ENCODE results near the gene NFKB1.

NFKB1 gene

DNA sequence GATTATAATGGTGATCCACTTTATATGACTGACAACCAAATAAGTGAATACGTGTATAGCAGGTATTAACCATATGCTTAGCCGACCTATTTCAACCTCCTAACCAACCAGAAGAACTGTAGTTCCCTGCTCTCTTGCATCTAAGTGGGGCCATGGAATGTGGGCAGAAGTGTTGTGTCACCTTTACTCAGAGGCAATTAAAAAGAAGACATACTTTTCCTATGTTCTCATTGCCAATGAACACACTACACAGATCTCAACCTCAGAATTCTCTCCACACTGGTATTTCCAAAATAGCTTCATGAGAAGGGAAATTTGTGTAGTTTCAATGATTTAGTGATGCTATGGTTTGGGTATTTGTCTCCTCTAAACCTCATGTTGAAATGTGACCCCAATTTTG, 3.2 kb upstream of the NFKB1 start:
- no peak for DNase-seq

- DNase-seq: peak; percentile 24 to 28
These were observed 835 bp upstream of the NFKB1 start for GRCh38 chr4:102500352-102500695.

- no peak for DNase-seq
These were observed 213 bp downstream of the NFKB1 start for GRCh38 chr4:102501447-102501696.

DNA sequence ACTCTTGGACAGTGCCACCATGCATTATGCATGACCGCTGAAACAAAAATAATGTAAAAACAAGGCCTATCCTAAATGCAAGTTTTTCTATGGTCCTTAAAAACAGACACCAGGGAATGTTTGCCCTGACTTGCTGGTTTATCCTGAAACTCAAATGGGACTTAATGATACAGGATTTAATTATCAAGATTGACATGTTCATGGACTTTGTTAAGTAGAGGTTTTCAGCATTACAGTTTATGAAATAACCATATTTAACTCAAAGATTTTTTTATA, 1.3 kb downstream of the NFKB1 start:
- DNase-seq: no peak

DNA sequence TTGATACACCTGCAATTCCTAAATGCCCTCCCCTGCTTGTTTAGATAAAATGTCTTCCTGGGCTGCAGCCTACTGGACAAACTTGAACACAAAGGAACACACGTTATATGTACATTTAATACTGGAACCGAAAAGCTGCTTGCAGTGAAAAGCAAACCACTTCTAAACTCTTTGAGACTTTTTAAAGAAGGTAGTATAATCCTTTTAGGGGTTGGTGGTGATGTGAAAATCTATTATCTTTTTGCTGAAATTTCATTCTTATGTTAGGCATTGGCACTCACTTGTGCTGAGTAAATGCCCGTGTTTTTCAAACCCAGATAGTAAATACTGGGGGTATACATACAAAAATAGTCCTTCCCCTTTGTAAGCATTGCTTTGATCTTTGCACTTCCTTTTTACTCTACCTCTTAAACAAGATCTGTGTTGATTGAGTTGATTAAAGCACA, 2.2 kb downstream of the NFKB1 start:
- no peak for DNase-seq

- no peak for DNase-seq
These were observed 3.0 kb downstream of the NFKB1 start for GRCh38 chr4:102503831-102504786.

- no peak for DNase-seq
These were observed 3.8 kb downstream of the NFKB1 start for GRCh38 chr4:102504941-102505340.

- DNase-seq: no peak
These were observed 4.5 kb downstream of the NFKB1 start for GRCh38 chr4:102505708-102506107.

GRCh38 chr4:102506523-102506922, 5.4 kb downstream of the NFKB1 start:
- no peak for DNase-seq

- no peak for DNase-seq
These were observed 10.9 kb downstream of the NFKB1 start for GRCh38 chr4:102511830-102512605.

GRCh38 chr4:102514298-102514964, 13.3 kb downstream of the NFKB1 start:
- DNase-seq: no peak

- DNase-seq: no peak
These were observed 16.6 kb downstream of the NFKB1 start for GRCh38 chr4:102517753-102518152.

DNA sequence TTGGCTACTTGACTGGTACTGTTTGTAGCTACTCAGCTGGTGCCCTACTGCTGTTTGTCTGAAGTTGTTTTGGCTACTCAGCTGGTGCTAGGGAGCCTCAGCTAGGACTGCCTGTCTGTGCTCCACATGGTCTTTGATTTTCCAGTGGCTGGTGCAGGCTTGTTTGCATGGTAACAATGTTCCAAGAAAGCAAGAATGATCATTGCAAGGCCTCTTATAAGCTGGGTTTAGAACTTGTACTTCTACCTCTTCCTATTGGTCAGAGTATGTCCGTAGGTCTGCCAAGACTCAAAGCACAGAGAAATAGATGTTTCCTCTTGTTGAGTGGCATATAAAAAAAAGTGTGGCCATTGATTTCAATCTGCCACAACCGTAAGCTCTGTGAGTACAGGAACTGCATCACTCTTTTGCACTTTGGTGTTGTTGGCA, 17.6 kb downstream of the NFKB1 start:
- no peak for DNase-seq

DNA sequence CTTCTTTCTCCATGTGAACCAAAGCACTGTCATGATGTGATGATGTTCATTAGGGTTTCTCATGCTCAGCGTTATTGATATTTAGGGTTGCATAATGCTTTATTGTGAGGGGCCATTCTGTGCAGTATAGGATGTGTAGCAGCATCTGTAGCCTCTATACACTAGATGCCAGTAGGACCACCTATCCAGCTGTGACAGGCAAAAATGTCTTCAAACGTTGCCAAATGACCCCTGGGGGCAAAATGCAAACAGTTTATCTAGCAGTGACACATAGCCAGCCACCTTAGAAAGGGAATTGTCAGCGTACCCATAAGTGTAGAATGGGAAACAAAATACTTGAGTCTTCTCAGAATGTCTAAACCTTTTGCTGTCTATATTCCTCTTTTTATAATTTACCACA, 18.8 kb downstream of the NFKB1 start:
- no peak for DNase-seq

- DNase-seq: no peak
These were observed 20.4 kb downstream of the NFKB1 start for GRCh38 chr4:102521570-102521969.

GRCh38 chr4:102522031-102522440, 20.9 kb downstream of the NFKB1 start:
- peak in 1 of 2 donors; percentile 28 for DNase-seq

DNA sequence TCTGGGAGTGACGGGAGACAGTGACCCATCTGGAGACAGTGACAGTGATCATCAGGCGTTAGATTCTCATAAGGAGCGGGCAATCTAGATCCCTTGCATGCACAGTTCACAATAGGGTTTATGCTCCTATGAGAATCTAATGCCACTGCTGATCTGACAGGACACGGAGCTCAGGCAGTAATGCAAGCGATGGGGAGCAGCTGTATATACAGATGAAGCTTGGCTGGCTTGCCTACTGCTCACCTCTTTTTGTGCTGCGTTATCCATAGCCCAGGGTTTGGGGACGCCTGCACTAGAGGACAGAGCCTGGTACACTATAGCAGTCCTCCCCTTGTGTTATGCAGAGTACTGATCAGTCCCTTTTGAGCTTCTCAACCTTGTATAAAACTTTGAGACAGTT, 23.5 kb downstream of the NFKB1 start:
- no peak for DNase-seq

DNA sequence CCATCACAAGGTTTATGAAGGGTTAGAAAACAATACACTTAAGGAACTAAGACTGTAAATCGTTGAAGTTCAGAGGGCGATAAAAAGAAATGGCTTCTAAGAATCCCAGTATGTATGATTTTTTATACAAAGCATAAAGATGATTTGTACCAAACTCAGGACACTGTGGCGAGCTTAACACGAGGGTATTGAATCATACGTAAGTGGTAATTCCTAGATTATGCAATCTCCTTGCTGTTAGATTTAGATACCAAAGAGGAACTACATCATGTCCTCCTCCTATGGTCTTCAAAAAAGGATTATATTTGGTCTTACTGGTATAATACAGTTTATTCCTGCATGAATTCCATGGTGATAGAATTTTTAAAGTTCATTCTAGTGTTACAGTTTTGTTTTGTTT, 23.9 kb downstream of the NFKB1 start:
- no peak for DNase-seq

DNA sequence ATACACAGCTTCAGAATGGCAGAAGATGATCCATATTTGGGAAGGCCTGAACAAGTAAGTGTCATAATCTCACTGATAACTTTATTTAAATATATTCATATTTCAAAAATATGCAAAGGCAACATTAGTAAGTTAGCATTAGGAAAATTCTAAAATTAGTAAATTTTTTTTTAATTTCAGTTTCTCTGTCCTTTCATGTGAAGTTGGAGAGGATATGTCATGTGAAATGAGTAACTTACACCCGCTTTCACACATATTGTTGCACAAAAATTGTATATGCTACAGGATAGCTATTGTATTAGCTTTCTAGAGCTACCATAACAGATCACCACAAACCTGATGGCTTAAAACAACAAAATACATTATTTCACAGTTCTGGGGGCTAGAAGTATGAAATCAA, 24.3 kb downstream of the NFKB1 start:
- no peak for DNase-seq

DNA sequence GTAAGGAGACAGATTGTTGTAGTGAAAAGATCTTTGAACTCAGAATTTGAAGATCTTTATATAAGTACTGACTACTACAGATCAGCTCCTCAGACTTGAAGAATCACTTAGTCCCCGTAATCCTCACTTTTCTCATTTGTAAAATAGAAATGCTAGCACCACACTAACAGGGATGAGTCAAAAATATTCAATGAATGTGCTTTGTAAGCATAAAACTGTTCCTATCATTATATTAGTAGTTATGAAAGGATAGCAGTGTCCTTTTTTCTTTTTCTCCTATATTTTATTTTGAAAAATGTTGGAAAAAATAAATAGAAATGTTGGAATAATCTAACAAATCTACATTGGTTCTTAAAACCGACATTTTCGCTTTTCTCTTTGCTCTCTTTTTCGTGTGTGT, 25.4 kb downstream of the NFKB1 start:
- DNase-seq: no peak

DNA sequence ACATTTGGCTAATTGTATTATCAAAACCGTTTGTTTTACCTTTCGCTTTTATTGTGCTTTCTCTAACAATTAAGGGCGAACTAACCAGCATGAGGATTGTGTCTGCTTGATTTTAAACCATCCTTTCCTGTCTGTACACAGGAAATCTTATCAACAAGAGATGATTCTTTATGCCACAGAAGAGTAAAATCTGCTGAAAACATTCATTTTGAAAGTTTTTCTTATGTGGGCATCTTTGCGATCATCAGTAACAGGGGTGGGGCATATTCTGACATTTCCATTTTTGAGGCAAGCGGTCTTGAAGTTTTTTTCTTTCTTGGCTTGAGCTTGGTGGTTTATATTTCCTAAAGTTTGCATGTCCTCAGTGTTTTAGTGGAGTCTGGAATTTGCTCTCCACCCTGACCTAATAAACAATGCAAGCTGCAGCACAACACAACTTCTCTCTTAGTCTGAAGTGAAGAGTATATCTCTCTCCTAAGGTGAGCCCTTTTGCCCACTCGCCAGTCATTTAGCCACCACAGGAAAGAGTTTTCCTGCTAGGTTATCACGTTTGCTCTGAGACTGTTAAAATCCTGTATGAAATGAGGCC, 26.6 kb downstream of the NFKB1 start:
- DNase-seq: no peak

DNA sequence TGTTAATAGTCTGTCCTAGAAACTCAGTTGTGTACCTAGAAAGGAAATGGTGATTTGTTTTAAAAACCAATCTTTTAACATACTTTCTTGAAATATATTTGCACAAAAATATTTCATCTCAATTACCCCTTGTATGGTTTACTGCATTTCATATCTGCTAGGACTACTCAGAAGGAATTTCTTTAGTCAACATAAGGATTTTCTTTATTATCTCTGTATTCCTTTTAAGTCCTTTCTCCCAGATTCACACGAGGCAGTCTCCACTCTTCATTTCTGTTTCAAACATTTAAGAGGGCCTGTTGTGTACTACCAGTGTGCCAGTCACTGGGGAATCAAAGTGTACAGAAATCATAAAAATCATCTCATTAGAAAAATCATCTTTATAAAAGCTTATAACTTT, 28.8 kb downstream of the NFKB1 start:
- DNase-seq: no peak

GRCh38 chr4:102530986-102531385, 29.8 kb downstream of the NFKB1 start:
- DNase-seq: no peak

GRCh38 chr4:102531462-102531861, 30.3 kb downstream of the NFKB1 start:
- DNase-seq: no peak
